ENCODE data around the gene CFLAR. TPM values are rescaled to one million over a fixed set of nuclear protein-coding genes. Genes with fewer than 3 reads are reported as not detected.

Gene CFLAR
- total RNA-seq, 1 experiment from 2014 or later = 7.6 TPM

DNA sequence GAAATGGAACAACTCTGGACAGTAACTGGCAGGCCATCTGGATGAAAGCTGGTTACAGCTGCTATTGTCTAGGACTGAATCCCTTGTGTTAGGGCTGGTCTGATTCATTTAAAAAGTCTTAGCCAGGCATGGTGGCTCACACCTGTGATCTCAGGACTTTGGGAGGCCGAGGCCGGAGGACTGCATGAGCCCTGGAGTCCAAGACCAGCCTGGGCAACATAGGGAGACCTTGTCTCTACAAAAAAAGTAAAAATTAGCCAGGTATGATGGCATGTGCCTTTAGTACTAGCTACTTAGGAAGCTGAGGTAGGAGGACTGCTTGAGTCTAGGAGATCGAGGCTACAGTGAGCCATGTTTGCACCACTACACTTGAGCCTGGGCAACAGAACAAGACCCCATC lies 15.5 kb upstream of the CFLAR start:
- Histone ChIP-seq H3K79me1 (ENCODE audit: insufficient read depth, low read depth, low read length, poor library complexity, severe bottlenecking) (no peaks in the 10 kb centered on the region), H2BK5ac (ENCODE audit: insufficient read length, low read length) (no peak overlapping the region), H4K5ac (ENCODE audit: insufficient read length, low read depth, low read length) (no peak overlapping the region), H4K20me1 (ENCODE audit: control insufficient read depth, insufficient read depth, insufficient read length) (no peaks in the 10 kb centered on the region), H4K8ac (replicated peaks; ENCODE audit: insufficient read length, low read depth, low read length) (no peak overlapping the region), H3K4me1 (ENCODE audit: insufficient read depth, low read length) (no peaks in the 10 kb centered on the region), H3K4me2 (ENCODE audit: insufficient read depth, insufficient read length, low read length) (no peak overlapping the region), H3K9ac (ENCODE audit: extremely low read depth, insufficient read length, low read length) (no peak overlapping the region), H3K18ac (ENCODE audit: insufficient read length, low read depth, low read length) (no peak overlapping the region), H3K79me2 (ENCODE audit: insufficient read depth, low read length) (no peaks in the 10 kb centered on the region), H3K14ac (ENCODE audit: insufficient read depth, low read length) (no peak overlapping the region), H2BK12ac (ENCODE audit: insufficient read length, low read depth, low read length) (no peak overlapping the region), H3K4ac (ENCODE audit: low read depth, low read length) (no peak overlapping the region), H3K9me3 (ENCODE audit: control insufficient read depth, low read depth, low read length) (no peaks in the 10 kb centered on the region), H3K27me3 (ENCODE audit: insufficient read depth, low read length) (no peaks in the 10 kb centered on the region), H3T11ph (ENCODE audit: low read length) (no peak overlapping the region), H2BK120ac (ENCODE audit: low read depth, low read length, poor library complexity, severe bottlenecking) (no peak overlapping the region), H2AFZ (ENCODE audit: low read length) (no peak overlapping the region), H2BK15ac (ENCODE audit: low read depth, low read length) (no peak overlapping the region), H3K23ac (ENCODE audit: insufficient read length, low read depth, low read length) (no peak overlapping the region), H3K27ac (ENCODE audit: insufficient read length, low read depth, low read length) (no peak overlapping the region), H2AK5ac (ENCODE audit: insufficient read length, low read length) (no peak overlapping the region), H3K56ac (ENCODE audit: insufficient read length, low read depth, low read length) (no peak overlapping the region), H2BK20ac (ENCODE audit: low read depth, low read length, poor library complexity, severe bottlenecking) (no peak overlapping the region), H3K23me2 (ENCODE audit: insufficient read length, low read depth, low read length, poor library complexity, severe bottlenecking) (no peaks in the 10 kb centered on the region), H4K91ac (ENCODE audit: insufficient read length, low read depth, low read length) (no peak overlapping the region)
- no peak for DNase-seq
- Mint-ChIP-seq H3K27ac (0 out of 7 replicates have a peak overlapping the region, but pooled peaks of 1 of the 3 experiments have one; percentile 18), H3K4me3 (no peak overlapping the region), H3K27me3 (ENCODE audit: low read depth) (no peaks in the 10 kb centered on the region), H3K9me3 (peaks cover 0 to 3% of the 10 kb centered on the region in 2 experiments; a peak in 1 of 5 replicates), H3K36me3 (ENCODE audit: insufficient read depth in 1 of 3, low read depth in 3 of 3) (no peaks in the 10 kb centered on the region), H3K4me1 (no peaks in the 10 kb centered on the region)
- WGBS (ENCODE audit: extremely low coverage, insufficient read length, low lambda C conversion rate) = no CpG with 5 or more reads among the region's 3 CpGs
- TF ChIP-seq, protein P1, sequence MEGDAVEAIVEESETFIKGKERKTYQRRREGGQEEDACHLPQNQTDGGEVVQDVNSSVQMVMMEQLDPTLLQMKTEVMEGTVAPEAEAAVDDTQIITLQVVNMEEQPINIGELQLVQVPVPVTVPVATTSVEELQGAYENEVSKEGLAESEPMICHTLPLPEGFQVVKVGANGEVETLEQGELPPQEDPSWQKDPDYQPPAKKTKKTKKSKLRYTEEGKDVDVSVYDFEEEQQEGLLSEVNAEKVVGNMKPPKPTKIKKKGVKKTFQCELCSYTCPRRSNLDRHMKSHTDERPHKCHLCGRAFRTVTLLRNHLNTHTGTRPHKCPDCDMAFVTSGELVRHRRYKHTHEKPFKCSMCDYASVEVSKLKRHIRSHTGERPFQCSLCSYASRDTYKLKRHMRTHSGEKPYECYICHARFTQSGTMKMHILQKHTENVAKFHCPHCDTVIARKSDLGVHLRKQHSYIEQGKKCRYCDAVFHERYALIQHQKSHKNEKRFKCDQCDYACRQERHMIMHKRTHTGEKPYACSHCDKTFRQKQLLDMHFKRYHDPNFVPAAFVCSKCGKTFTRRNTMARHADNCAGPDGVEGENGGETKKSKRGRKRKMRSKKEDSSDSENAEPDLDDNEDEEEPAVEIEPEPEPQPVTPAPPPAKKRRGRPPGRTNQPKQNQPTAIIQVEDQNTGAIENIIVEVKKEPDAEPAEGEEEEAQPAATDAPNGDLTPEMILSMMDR (conservative IDR thresholded peaks at IDR 0.05) = no peak

Measured in H9 (cell line).